ENCODE results near the gene TBCK.
A peak's percentile ranks its signal among the peaks of the same experiment; 100 is the strongest.

Gene TBCK

DNA sequence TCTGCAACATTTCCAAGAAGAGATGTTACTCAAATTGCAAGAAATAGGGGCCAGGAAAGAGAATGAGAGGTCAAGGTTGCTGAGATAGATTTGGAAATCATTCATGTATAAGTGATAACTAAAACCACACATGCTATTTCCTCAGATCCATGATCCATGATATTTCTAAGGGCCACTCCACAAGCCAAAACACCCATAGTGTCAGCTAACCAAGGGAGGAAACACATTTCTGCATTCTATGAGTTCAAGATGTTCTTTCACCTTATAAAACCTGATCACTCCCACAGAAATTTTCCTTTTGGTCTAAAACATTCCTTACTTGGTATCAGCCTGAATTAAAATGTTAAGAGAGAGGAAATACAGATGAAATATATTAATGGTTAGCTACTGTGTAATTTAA is 47.2 kb downstream of the TBCK start:
- FAIRE-seq, result no peak
- no peak for DNase-seq (ENCODE audit: insufficient read length, low spot score)
- TF ChIP-seq, protein P1, sequence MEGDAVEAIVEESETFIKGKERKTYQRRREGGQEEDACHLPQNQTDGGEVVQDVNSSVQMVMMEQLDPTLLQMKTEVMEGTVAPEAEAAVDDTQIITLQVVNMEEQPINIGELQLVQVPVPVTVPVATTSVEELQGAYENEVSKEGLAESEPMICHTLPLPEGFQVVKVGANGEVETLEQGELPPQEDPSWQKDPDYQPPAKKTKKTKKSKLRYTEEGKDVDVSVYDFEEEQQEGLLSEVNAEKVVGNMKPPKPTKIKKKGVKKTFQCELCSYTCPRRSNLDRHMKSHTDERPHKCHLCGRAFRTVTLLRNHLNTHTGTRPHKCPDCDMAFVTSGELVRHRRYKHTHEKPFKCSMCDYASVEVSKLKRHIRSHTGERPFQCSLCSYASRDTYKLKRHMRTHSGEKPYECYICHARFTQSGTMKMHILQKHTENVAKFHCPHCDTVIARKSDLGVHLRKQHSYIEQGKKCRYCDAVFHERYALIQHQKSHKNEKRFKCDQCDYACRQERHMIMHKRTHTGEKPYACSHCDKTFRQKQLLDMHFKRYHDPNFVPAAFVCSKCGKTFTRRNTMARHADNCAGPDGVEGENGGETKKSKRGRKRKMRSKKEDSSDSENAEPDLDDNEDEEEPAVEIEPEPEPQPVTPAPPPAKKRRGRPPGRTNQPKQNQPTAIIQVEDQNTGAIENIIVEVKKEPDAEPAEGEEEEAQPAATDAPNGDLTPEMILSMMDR (IDR thresholded peaks at IDR 0.05; ENCODE audit: insufficient read depth, missing control alignments), result no peak

DNA sequence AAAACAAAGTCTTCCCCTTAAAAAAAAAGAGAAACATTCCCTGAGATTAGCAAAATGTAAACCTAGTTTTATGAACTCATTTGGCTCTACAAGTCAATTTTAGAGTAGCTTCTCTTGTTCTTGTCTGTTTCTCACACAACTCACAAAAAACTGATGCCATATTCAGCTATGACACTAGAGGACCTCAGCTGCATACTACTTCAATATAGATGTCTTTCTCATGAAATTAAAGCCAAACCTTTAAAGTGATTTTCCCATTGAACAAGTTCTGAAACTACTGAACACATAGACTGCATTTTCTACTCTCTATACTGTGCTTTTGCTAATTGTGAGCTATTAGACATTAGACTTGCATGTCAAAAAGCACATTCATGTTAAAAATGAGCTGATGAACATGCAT is 49.8 kb downstream of the TBCK start:
- FAIRE-seq, result peak; percentile 86
- DNase-seq (ENCODE audit: insufficient read length, low spot score), result no peak

DNA sequence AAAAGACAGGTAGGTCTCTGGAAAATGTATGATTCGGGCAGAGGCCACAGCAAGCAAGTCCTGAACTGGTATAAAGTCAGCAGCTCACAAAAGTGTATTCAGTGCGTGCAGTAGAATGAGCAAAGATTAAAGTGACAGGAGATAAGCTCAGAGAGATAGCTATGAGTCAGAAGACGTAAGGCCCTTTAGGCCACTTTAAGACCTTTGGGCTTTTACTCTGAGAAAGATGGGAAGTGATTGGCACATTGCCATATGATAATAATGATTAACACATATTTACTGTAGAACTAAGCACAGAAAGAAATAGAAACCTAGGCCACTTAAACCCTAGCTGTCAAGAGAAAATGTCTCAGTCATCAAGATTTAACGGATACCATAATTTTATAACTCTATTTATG is 51.7 kb downstream of the TBCK start:
- DNase-seq (ENCODE audit: insufficient read length, low spot score), result no peak
- TF ChIP-seq, protein P1 (IDR thresholded peaks at IDR 0.05; ENCODE audit: insufficient read depth, missing control alignments), result no peak
- no peak for FAIRE-seq

More for the DNA sequence above, 49.8 kb downstream of the TBCK start:
- TF ChIP-seq, protein P1 (IDR thresholded peaks at IDR 0.05; ENCODE audit: insufficient read depth, missing control alignments), result peak; percentile 60

DNA sequence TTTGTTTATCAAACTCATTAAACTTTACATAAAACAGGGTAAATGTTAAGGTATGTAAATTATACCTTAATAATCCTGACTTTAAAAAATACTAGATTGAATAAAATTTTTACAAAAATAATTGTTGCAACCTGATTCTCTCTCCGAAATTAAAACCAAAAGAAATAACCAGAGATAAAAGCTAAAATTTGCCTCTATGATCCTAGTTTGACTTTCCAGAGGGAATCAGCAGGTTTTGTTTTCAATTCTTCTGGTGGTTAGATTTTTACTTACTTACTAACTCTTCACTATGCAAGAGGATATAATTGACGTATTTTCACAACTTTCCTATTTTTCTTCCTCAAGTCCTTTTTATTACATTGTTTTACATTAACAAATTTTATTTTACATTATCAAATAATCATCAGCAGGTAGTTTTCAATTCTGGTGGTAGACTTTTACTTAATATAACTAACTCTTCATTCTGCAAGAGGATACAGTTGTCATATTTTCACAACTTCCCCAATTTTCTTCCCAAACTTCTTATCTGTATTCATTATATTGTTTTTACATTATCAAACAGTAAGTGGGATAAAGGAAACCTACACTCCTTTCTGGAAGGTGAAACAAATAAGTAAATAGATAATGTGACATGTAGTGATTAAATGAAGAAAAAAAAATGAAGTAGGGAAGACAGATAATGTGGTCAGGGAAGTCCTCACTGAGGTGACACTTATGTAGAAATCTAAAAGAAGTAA is 52.2 kb downstream of the TBCK start:
- FAIRE-seq (no peak), DNase-seq (ENCODE audit: insufficient read length, low spot score) (no peak)
- TF ChIP-seq, protein P1 (IDR thresholded peaks at IDR 0.05; ENCODE audit: insufficient read depth, missing control alignments), result no peak

DNA sequence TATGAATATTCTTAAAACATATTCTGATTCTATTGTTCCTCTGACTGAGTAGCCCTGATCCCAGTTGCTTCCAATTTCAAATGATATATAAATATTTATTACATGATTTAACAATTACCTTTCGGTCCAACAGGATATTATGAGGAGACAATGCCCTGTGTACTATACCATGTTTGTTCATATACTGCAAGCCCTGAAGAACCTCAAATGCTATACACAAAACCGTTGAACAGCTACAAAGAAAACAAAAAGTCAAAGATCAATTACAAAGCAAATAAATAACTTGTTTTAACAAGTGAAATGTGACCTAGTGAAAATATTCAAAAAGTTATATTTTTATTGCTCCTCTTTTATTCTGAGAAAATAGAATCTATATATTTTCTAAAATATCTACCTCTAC is 54.0 kb downstream of the TBCK start:
- no peak for FAIRE-seq

DNA sequence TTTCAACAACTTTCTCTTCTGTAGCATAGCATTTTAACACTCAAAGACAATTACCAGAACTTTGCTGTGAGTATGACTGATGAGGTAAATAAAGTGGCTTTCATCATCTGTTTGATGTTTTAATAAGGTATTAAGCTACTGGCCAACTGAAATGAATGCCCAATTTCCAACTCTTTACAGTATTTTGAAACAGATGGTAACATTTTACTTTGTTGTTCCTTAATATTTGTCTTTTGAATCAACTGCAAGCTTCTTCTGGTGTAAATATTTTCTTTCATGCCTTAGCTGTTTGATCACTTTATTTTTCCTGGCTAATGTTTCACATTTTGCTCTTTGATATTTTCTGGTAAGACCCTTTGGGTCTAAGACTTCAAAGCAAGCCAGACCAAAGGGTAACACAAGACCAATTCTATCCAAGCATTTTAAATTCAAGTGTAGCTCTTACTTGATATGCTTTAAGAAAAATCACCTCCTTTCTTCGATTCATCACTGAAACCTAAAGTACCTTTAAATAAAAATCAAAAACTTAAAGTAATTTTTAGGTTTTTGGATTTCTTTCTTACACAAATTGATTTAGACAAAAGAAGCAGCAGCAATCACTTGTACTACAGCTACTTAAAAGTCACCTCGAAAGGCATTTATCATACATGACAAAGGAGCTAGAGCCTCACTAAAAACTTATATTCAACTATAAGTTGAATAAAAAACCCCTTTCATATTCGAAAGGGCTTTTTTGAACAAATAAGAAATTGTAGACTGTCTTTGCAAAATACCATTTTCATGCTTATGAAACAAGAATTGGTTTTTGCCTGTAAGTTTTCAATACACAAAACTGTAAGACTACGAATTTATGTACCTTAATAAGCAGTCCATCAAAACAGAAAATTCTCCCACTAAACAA is 57.6 kb downstream of the TBCK start:
- no peak for FAIRE-seq
- TF ChIP-seq, protein P1 (IDR thresholded peaks at IDR 0.05; ENCODE audit: insufficient read depth, missing control alignments), result no peak
- no peak for DNase-seq (ENCODE audit: insufficient read length, low spot score)

More for the DNA sequence above, 54.0 kb downstream of the TBCK start:
- no peak for DNase-seq (ENCODE audit: insufficient read length, low spot score)
- TF ChIP-seq, protein P1 (IDR thresholded peaks at IDR 0.05; ENCODE audit: insufficient read depth, missing control alignments), result no peak
